Measurements from ENCODE around the gene CARMIL1.
"Not testable (repeated sequence)": the region's sequence is repeated elsewhere in the genome, so short reads cannot be mapped to it uniquely, and the experiment has no call there.

The CARMIL1 gene

GRCh38 chr6:25411316-25411950, 132.3 kb downstream of the CARMIL1 start:
- no peak for DNase-seq (ENCODE audit: low spot score)

- DNase-seq (ENCODE audit: low spot score), result no peak
These were observed 134.2 kb downstream of the CARMIL1 start for GRCh38 chr6:25413207-25413905.

GRCh38 chr6:25414168-25414567, 135.0 kb downstream of the CARMIL1 start:
- DNase-seq (ENCODE audit: low spot score), result no peak

- no peak for DNase-seq (ENCODE audit: low spot score)
These were observed 135.6 kb downstream of the CARMIL1 start for GRCh38 chr6:25414755-25415154.

- no peak for DNase-seq (ENCODE audit: low spot score)
These were observed 136.1 kb downstream of the CARMIL1 start for GRCh38 chr6:25415274-25415673.

- no peak for DNase-seq (ENCODE audit: low spot score)
These were observed 136.5 kb downstream of the CARMIL1 start for GRCh38 chr6:25415701-25416100.

GRCh38 chr6:25417046-25417605, 138.0 kb downstream of the CARMIL1 start:
- DNase-seq (ENCODE audit: low spot score), result no peak

GRCh38 chr6:25418454-25419052, 139.4 kb downstream of the CARMIL1 start:
- no peak for DNase-seq (ENCODE audit: low spot score)

- no peak for DNase-seq (ENCODE audit: low spot score)
These were observed 140.7 kb downstream of the CARMIL1 start for GRCh38 chr6:25419879-25420278.

GRCh38 chr6:25423358-25423757, 144.2 kb downstream of the CARMIL1 start:
- no peak for DNase-seq (ENCODE audit: low spot score)

GRCh38 chr6:25424303-25424702, 145.1 kb downstream of the CARMIL1 start:
- DNase-seq (ENCODE audit: low spot score), result no peak

- no peak for DNase-seq (ENCODE audit: low spot score)
These were observed 148.4 kb downstream of the CARMIL1 start for GRCh38 chr6:25427549-25427948.

- no peak for DNase-seq (ENCODE audit: low spot score)
These were observed 149.7 kb downstream of the CARMIL1 start for GRCh38 chr6:25428758-25429317.

GRCh38 chr6:25431306-25431974, 152.3 kb downstream of the CARMIL1 start:
- no peak for DNase-seq (ENCODE audit: low spot score)

- no peak for DNase-seq (ENCODE audit: low spot score)
These were observed 152.8 kb downstream of the CARMIL1 start for GRCh38 chr6:25431975-25432307.

- no peak for DNase-seq (ENCODE audit: low spot score)
These were observed 155.7 kb downstream of the CARMIL1 start for GRCh38 chr6:25434921-25435320.

- no peak for DNase-seq (ENCODE audit: low spot score)
These were observed 156.3 kb downstream of the CARMIL1 start for GRCh38 chr6:25435416-25435985.

- no peak for DNase-seq (ENCODE audit: low spot score)
These were observed 157.6 kb downstream of the CARMIL1 start for GRCh38 chr6:25436760-25437159.

- no peak for DNase-seq (ENCODE audit: low spot score)
These were observed 160.2 kb downstream of the CARMIL1 start for GRCh38 chr6:25439368-25439767.

GRCh38 chr6:25441663-25442270, 162.6 kb downstream of the CARMIL1 start:
- DNase-seq (ENCODE audit: low spot score), result no peak

- DNase-seq (ENCODE audit: low spot score), result no peak
These were observed 163.7 kb downstream of the CARMIL1 start for GRCh38 chr6:25442898-25443297.

- DNase-seq (ENCODE audit: low spot score), result not testable (repeated sequence)
These were observed 165.3 kb downstream of the CARMIL1 start for GRCh38 chr6:25444521-25444920.
